Cardiac septum (tissue), 1 donor: ENCODE measurements around the gene SFXN2. TPM values are rescaled to one million over a fixed set of nuclear protein-coding genes. Genes with fewer than 3 reads are reported as not detected.
"Not testable (repeated sequence)": the region's sequence is repeated elsewhere in the genome, so short reads cannot be mapped to it uniquely, and the experiment has no call there.

Experiments
- DNase-seq: peaks from one replicate; pipeline ENCODE4 v3.0.0-alpha.2; 2020; ENCODE audit warnings: low spot score
- intact Hi-C: fragments of 100-400 bp; cut with DNase I; formaldehyde crosslinking; loops from one replicate; pipeline ENCODE4 v1.14.0; 2022
- total RNA-seq: library from RNA; stranded (reverse); fragmentation: NEBNext Ultra II Directional; extraction: Animal tissue kit (Norgen Biotek cat#: 25700); gene quantifications from one replicate; pipeline ENCODE4 v1.2.1, GENCODE V29; 2021
- donor health status: DM: no; HTN: no; CAD: no.

The SFXN2 gene
- total RNA-seq, 1 donor from 2014 or later: 2.8 TPM

GRCh38 chr10:102678068-102678400 lies 36.4 kb upstream of the SFXN2 start:
- intact Hi-C loops: loop anchor here (5.0 kb wide), 1 partner anchor 34 kb away; the partner anchor contains the start of genes ARL3 and SFXN2
- DNase-seq: no peak

DNA sequence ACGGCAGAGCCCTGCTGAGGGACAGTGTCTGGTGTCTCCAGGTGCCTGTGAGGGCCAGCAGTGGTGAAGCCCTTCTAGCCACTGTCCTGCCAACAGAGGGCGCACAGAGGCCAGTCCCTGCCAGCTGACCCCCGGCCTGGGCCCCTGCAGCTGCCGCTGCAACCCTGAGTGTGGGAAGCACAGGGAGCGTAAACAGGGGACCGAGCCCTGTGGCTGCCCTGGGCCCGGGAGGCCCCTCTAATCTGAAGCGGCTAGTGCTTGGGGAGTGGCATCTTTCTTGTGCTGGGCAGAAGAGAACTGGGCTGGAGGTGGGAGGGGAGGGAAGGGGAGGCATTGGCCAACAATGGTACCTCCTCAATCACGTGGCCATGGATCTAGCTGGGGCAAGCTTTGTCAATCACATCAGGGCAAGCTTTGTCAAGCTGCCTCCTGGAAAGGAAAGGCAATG lies 35.6 kb upstream of the SFXN2 start:
- DNase-seq: peak; percentile 89
- intact Hi-C loops: loop anchor here (5.0 kb wide), 1 partner anchor 33 kb away; the partner anchor contains the start of genes ARL3 and SFXN2

GRCh38 chr10:102679596-102679995 lies 34.8 kb upstream of the SFXN2 start:
- intact Hi-C loops: loop anchor here (5.0 kb wide), 1 partner anchor 33 kb away; the partner anchor contains the start of genes ARL3 and SFXN2
- DNase-seq: no peak

GRCh38 chr10:102681696-102682095 lies 32.7 kb upstream of the SFXN2 start:
- intact Hi-C loops: no loop called here
- no peak for DNase-seq

- intact Hi-C loops: no loop called here
- DNase-seq: no peak
Observed at GRCh38 chr10:102682416-102682815, 32.0 kb upstream of the SFXN2 start.

DNA sequence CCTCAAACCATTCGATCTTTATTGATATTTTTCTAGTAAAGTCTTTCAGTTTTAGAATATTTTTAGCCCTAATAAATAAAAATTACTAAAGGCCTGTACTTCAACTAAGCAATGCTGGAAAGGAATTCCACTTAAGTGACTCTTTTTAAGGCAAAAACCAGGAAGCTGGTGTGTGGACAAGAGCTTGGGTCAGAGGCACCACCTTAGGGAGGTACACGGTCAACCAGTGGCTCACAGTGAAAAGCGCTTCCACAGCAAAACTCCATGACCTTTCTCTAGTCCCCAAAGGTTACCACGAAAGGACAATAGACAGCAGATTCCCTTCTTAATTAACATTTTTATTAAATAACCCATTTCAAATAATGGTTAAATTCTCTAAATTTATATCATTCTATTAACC lies 31.5 kb upstream of the SFXN2 start:
- intact Hi-C loops: no loop called here
- no peak for DNase-seq

DNA sequence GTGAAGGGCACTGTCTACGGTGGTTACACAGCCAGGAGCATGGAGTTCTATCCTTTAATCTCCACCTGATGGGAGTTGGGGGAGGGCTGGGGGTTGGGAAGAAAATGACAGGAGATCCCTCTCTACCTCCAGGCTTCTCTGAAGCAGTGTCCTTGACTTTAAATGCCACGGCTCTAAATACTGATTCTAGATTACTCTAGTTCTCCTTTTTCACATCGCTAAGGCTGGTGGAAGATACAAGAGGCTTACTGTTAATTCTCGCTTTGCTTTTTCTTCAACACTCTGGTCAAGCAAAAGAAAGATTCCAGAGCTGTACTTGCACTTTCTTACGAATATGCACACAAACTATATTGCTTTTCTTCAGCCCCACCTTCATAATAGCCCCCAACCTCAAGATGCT lies 30.7 kb upstream of the SFXN2 start:
- no peak for DNase-seq
- intact Hi-C loops: no loop called here

DNA sequence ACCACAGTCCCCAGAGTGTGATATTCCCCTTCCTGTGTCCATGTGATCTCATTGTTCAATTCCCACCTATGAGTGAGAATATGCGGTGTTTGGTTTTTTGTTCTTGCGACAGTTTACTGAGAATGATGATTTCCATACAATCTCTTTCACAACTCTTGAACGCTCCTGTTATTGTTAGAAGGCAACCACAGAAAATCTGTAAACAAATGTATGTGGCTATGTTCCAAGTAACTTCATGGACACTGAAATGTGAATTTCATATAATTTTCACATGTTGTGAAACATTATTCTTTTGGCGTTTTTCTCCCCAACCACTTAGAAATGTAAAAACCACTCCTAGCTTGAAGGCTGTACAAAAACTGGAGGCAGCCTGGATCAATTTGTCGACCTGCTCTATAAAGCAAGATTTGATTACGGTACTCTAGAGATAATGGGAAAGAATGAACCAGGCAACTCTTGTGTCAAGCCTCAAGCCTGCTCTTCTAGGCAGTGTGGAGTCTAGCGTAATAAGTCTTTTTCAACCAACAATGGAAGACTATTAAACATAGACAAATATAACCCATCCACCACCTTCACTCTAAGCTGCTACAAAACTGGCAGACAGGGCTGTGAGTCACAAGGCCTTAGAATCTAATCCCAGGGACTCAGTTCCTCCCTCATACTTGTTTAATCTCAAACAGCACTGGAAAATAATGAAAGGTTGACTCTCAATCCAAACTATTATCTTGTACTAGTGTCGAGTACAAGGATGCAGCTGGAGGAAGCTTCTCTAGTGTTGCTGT lies 23.0 kb upstream of the SFXN2 start:
- intact Hi-C loops: no loop called here
- no peak for DNase-seq

DNA sequence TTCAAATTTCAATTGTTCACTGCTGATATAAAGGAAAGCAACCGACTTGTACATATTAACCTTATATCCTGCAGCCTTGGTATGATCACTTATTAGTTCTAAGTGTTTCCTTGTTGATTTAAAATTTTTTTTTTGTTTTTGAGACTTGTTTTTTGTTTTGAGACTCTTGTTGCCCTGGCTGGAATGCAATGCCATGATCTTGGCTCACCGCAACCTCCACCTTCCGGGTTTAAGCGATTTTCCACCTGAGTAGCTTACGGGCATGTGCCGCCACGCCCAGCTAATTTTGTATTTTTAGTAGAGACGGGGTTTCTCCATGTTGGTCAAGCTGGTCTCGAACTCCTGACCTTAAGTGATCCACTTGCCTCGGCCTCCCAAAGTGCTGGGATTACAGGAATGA lies 19.0 kb upstream of the SFXN2 start:
- intact Hi-C loops, DNase-seq: not testable (repeated sequence)

- no peak for DNase-seq
- intact Hi-C loops: no loop called here
Observed at GRCh38 chr10:102696736-102697135, 17.7 kb upstream of the SFXN2 start.

- intact Hi-C loops: no loop called here
- DNase-seq: no peak
Observed at GRCh38 chr10:102698894-102699293, 15.5 kb upstream of the SFXN2 start.

- intact Hi-C loops: no loop called here
- peak; percentile 14 for DNase-seq
Observed at GRCh38 chr10:102701272-102701671, 13.2 kb upstream of the SFXN2 start.

GRCh38 chr10:102701796-102702195 lies 12.6 kb upstream of the SFXN2 start:
- intact Hi-C loops: no loop called here
- peak; percentile 9 for DNase-seq

- intact Hi-C loops: no loop called here
- no peak for DNase-seq
Observed at GRCh38 chr10:102702742-102703141, 11.7 kb upstream of the SFXN2 start.

DNA sequence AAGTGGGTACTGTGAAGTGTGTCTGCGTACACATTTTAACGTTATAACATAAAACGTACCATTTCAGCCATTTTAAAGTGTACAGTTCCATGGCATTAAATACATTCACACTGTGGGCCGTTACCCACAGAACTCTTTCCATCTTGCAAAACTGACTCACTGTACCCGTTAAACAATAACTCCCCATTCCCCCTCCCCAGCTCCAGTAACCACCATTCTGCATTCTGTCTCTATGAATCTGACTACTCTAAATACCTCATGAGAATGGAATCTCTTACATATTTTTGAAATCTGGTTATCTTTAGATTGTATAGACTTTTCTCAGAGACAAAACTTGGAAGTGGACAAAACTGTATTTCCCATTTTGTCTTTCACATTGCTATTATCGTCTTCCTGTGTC lies 9.5 kb upstream of the SFXN2 start:
- intact Hi-C loops: no loop called here
- DNase-seq: no peak

DNA sequence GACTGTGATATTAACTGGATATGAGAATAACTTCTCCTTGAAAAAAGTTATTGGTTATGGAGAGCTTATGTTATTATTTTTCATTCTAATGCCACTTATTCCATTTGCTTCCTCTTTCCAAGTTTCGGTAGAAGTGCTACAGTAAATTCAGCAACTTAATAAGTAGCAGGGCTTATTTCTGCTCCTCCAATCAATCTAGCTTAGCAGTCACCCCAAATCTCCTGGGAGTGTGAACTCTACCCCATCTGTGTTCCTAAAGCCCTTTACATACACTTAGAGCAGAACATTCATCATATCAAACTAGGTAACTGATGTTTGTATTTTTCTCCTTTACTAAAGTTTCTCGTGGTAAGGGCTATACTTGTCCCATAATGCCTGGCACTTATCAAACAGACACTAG lies 8.9 kb upstream of the SFXN2 start:
- DNase-seq: no peak
- intact Hi-C loops: no loop called here

DNA sequence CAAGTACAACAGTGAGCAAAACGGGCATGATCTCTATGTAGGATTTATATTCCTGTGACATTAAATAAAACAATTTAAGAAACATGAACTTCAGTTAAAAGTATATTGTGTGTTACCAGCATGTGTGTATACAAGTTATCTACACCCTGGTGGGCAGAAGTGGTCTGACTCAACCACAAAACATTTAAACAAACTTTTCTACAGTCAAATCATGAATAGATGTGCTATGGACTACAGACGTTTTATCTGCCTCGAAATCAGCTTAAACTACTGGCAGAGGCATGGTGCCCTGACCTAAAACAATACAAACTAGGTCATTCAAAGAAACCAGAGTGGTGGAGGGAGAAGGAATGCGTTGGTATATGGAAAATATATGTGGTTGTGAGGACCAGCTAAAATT lies 3.8 kb upstream of the SFXN2 start:
- intact Hi-C loops: loop anchor here (5.0 kb wide), 2 partner anchors 33 to 63 kb away; no protein-coding TSS in a partner anchor

DNA sequence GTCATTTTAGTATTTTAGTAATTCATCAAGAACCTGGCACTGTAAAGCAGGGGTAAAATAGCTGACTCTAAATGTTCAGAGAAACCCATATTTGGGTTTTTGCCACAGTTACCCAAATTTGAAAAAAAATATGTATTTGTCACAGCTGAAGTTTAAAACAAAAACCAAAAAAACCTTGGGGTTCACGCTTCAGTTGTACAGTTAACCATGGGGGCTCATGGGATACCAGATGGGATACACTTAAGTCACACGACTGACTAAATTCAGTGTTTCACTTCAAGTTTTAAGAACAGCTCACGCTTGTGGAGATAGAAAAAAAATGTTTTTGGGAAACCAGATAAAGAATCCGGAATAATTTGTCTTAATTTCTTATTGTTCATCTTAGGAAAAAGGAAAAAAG lies 2.3 kb upstream of the SFXN2 start:
- intact Hi-C loops: loop anchor here (5.0 kb wide), 2 partner anchors 35 to 65 kb away; no protein-coding TSS in a partner anchor
- DNase-seq: no peak

More for the DNA sequence above, 3.8 kb upstream of the SFXN2 start:
- peak; percentile 7 for DNase-seq

DNA sequence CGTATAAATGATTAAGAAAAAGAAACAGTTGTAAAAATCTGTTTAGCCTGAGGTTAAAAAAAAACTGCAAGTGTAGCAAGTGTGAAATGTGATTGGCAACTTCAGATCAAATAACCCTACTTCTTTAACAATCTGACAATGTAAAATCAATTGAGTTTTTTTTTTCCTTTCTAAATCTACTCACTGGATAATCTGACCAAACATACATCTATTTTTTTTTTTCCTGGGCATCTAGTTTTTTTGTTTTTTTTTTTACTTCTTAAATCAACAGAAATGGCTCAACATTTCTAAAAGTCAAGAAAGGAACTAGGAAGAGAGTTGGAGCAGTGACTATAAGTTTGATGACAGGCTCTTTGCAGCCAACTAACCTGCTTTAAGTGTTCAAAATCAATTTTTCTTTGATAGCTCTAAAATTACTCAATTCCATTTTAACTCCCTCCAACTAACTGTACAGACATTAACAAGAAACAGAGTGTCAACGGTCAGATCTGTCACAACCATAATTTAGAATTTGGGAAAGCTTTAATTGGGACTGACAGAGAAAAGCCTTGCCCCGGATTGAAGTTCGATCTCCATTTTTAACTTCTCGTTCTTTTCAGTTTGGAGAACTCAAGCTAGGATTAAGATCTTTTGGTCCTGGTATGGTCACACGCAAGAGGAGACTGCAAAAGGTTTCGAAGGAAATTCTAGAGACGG lies 1.4 kb upstream of the SFXN2 start:
- no peak for DNase-seq
- intact Hi-C loops: loop anchor here (5.0 kb wide), 2 partner anchors 36 to 66 kb away; no protein-coding TSS in a partner anchor

DNA sequence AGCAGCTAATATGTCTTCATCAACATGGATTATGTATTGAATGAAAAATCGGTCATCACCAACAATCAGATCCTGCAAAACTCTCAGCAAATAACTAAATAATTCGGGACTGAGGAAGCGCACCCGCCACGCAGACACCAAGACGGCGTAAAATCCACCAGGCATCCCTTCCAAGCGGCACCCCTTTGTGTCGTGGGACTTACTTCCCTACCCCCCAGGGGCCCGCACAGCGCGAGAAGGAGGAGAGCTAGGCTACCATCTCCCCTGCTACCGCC lies 960 bp upstream of the SFXN2 start:
- intact Hi-C loops: loop anchor here (5.0 kb wide), 2 partner anchors 36 to 66 kb away; no protein-coding TSS in a partner anchor
- peak; percentile 80 for DNase-seq
